Spleen (tissue), 11 donors: Measurements from ENCODE around the gene CYBA. TPM values are rescaled to one million over a fixed set of nuclear protein-coding genes. Genes with fewer than 3 reads are reported as not detected.

Experiments used
- DNase-seq: peaks from one replicate; pipeline ENCODE4 v3.0.0-alpha.2; 2020
- H3K27ac ChIP-seq, 8 donors: fragments of 200-600 bp; sonication (generic) in 7 of 8; 1 replicate in 4 of 8; 2 replicates in 4 of 8; pipeline versions ENCODE4 v1.5.0 to v1.8.0; 2016 to 2021; ENCODE audit warnings: inconsistent platforms in 4 of 8, mild to moderate bottlenecking in 4 of 8, moderate library complexity in 1 of 8
- H3K27me3 ChIP-seq, 7 donors: fragments of 200-600 bp; sonication (generic) in 6 of 7; replicated peaks in 1 of 7; 1 replicate in 4 of 7; 2 replicates in 3 of 7; pipeline versions ENCODE4 v1.5.0 to v1.8.0; 2016 to 2021; ENCODE audit warnings: inconsistent platforms in 3 of 7, mild to moderate bottlenecking in 1 of 7
- H3K36me3 ChIP-seq, 6 donors: fragments of 200-600 bp; sonication (generic) in 5 of 6; 1 replicate in 4 of 6; 2 replicates in 2 of 6; pipeline versions ENCODE4 v1.5.0 to v1.8.0; 2016 to 2021; ENCODE audit warnings: inconsistent platforms in 2 of 6
- H3K4me1 ChIP-seq, 6 donors: fragments of 200-600 bp; sonication (generic) in 5 of 6; 1 replicate in 3 of 6; 2 replicates in 3 of 6; pipeline versions ENCODE4 v1.5.0 to v1.8.0; 2016 to 2021; ENCODE audit warnings: inconsistent platforms in 3 of 6
- H3K4me3 ChIP-seq, 8 donors: fragments of 200-600 bp; sonication (generic) in 7 of 8; 1 replicate in 4 of 8; 2 replicates in 4 of 8; pipeline versions ENCODE4 v1.5.0 to v1.8.0; 2016 to 2021; ENCODE audit warnings: inconsistent platforms in 4 of 8, mild to moderate bottlenecking in 4 of 8, moderate library complexity in 2 of 8
- H3K9me3 ChIP-seq, 8 donors: fragments of 200-600 bp; sonication (generic) in 7 of 8; 1 replicate in 4 of 8; 2 replicates in 4 of 8; pipeline versions ENCODE4 v1.5.0 to v1.8.0; 2016 to 2021; ENCODE audit warnings: inconsistent platforms in 4 of 8
- CTCF ChIP-seq, 11 experiments: fragments of 200-600 bp in 7 of 11; fragments of 450-650 bp in 4 of 11; sonication (generic) in 4 of 11; IDR thresholded peaks in 8 of 11; conservative IDR thresholded peaks in 3 of 11; 1 replicate in 7 of 11; 2 replicates in 4 of 11; pipeline versions ENCODE4 v1.4.0 to v1.8.0; 2016 to 2021; ENCODE audit warnings: antibody characterized with exemption in 11 of 11, inconsistent platforms in 4 of 11, mild to moderate bottlenecking in 1 of 11
- POLR2A ChIP-seq, 3 donors: fragments of 450-650 bp; IDR thresholded peaks; one replicate each; pipeline ENCODE4 v1.5.1; 2017; ENCODE audit warnings: antibody characterized with exemption in 3 of 3, mild to moderate bottlenecking in 1 of 3
- POLR2AphosphoS5 ChIP-seq, 3 donors: sonication (generic); formaldehyde crosslinking; IDR thresholded peaks; one replicate each; pipeline ENCODE4 v1.5.1; 2017; ENCODE audit warnings: antibody characterized with exemption in 3 of 3
- WGBS, 5 donors: extraction: QIAGEN DNeasy Blood & Tissue Kit in 3 of 5; methylation state at CpG; one replicate each; pipeline versions ENCODE4 v1.1.5 to v1.1.7; 2013 to 2018; 5-methylcytosine and 5-hydroxymethylcytosine counted together
- intact Hi-C: fragments of 100-400 bp; cut with DNase I; formaldehyde crosslinking; loops from one replicate; pipeline ENCODE4 v1.15.0; 2023; ENCODE audit warnings: low total_unique reads
- polyA plus RNA-seq, 3 donors: library from polyadenylated mRNA; stranded (reverse); fragments of 200-250 nt; gene quantifications; one replicate each; pipeline ENCODE4 v1.2.1, GENCODE V29; 2013
- total RNA-seq, 7 donors: library from RNA; depleted of rRNA in 3 of 7; stranded (reverse); fragments of >200 nt in 3 of 7; fragmentation: NEBNext Ultra II Directional in 4 of 7; extraction: Animal tissue kit (Norgen Biotek cat#: 25700) in 4 of 7; gene quantifications; one replicate each; pipeline versions ENCODE4 v1.1.0 to v1.2.1, GENCODE V29; 2016 to 2021
- donor health status: healthy with polysubstance abuse.
- donor health status: DM: no; HTN: no; CAD: no; lungs with moderate emphysema.
- donor health status: DM: no; HTN: no; CAD: no.
- donor health status: Bipolar disorder and iron deficiency.
- donor health status: healthy.
- donor health status: DM: no; HTN: no; CAD: no.
- donor health status: DM: yes; HTN: yes; CAD: no.

Gene CYBA
- total and polyA plus RNA-seq, 10 donors, result 557 to 925 (median 644) TPM

- 82 to 92% (median 84%) methylated on average over 20 to 33 of the region's 33 CpGs for WGBS, 5 donors
- H3K27me3 ChIP-seq, result peaks cover 0 to 32% (median 4%) of the 10 kb centered on the region in 7 donors
- intact Hi-C loops, result no loop called here
- H3K4me1 ChIP-seq, result peaks cover 15 to 47% (median 39%) of the 10 kb centered on the region in 6 donors
- H3K36me3 ChIP-seq, result peaks cover 0 to 22% (median 9%) of the 10 kb centered on the region in 6 donors
- peak; percentile 78 for DNase-seq
- peak overlapping the region in 6 of 8 donors; percentile 55 to 83 (median 74) for H3K27ac ChIP-seq
- H3K9me3 ChIP-seq, result no peaks in the 10 kb centered on the region
- peak overlapping the region in 1 of 8 donors; percentile 48 for H3K4me3 ChIP-seq
- TF ChIP-seq POLR2AphosphoS5 (IDR thresholded peaks at IDR 0.05) (no peak), CTCF (IDR thresholded peaks at IDR 0.05 in 8 of 11, conservative IDR thresholded peaks at IDR 0.05 in 3 of 11) (no peak), POLR2A (IDR thresholded peaks at IDR 0.05) (no peak)
These were observed 40.4 kb upstream of the CYBA start for GRCh38 chr16:88691129-88691813.

- H3K4me1 ChIP-seq, result peaks cover 15 to 54% (median 46%) of the 10 kb centered on the region in 6 donors
- H3K36me3 ChIP-seq, result peaks cover 0 to 15% (median 1%) of the 10 kb centered on the region in 6 donors
- no peak for TF ChIP-seq POLR2A (IDR thresholded peaks at IDR 0.05)
- TF ChIP-seq CTCF (IDR thresholded peaks at IDR 0.05 in 8 of 11, conservative IDR thresholded peaks at IDR 0.05 in 3 of 11), result no peak
- no peak for TF ChIP-seq POLR2AphosphoS5 (IDR thresholded peaks at IDR 0.05)
- intact Hi-C loops, result no loop called here
- H3K27ac ChIP-seq, result peak overlapping the region in 1 of 8 donors; percentile 83
- H3K9me3 ChIP-seq, result no peaks in the 10 kb centered on the region
- no peak overlapping the region for H3K4me3 ChIP-seq
- DNase-seq, result no peak
- H3K27me3 ChIP-seq, result peaks cover 0 to 39% (median 4%) of the 10 kb centered on the region in 7 donors
- WGBS, 5 donors, result 77 to 86% (median 83%) methylated on average over 16 to 21 of the region's 21 CpGs
These were observed 39.7 kb upstream of the CYBA start for GRCh38 chr16:88690341-88691128.

- peaks cover 22 to 69% (median 56%) of the 10 kb centered on the region in 6 donors for H3K4me1 ChIP-seq
- no peaks in the 10 kb centered on the region for H3K9me3 ChIP-seq
- no peak overlapping the region for H3K4me3 ChIP-seq
- H3K36me3 ChIP-seq, result no peaks in the 10 kb centered on the region
- peak; percentile 79 for DNase-seq
- intact Hi-C loops, result no loop called here
- TF ChIP-seq POLR2A (IDR thresholded peaks at IDR 0.05), result no peak
- TF ChIP-seq CTCF (IDR thresholded peaks at IDR 0.05 in 8 of 11, conservative IDR thresholded peaks at IDR 0.05 in 3 of 11), result no peak
- TF ChIP-seq POLR2AphosphoS5 (IDR thresholded peaks at IDR 0.05), result no peak
- H3K27ac ChIP-seq, result no peak overlapping the region
- WGBS, 5 donors, result 53 to 71% (median 63%) methylated on average over 14 to 28 of the region's 28 CpGs
- H3K27me3 ChIP-seq, result peaks cover 0 to 56% (median 9%) of the 10 kb centered on the region in 7 donors
These were observed 37.3 kb upstream of the CYBA start for GRCh38 chr16:88688013-88688778.
